AG09309 (cell line): ENCODE measurements around the gene BCAR1.
A peak's percentile ranks its signal among the peaks of the same experiment; 100 is the strongest.
"Not testable (repeated sequence)": the region's sequence is repeated elsewhere in the genome, so short reads cannot be mapped to it uniquely, and the experiment has no call there.

Source experiments
- DNase-seq: peaks from one replicate; pipeline ENCODE4 v3.0.0-alpha.2; 2010; ENCODE audit warnings: low read depth
- H3K4me3 ChIP-seq: 2 replicates; pipeline ENCODE4 v1.5.1; 2011; ENCODE audit warnings: mild to moderate bottlenecking, low read depth, low read length, moderate library complexity; ENCODE audit not compliant: control insufficient read depth
- TF ChIP-seq, protein P1 (sequence below): IDR thresholded peaks from 2 replicates; pipeline ENCODE4 v1.5.1; 2011; ENCODE audit warnings: mild to moderate bottlenecking, low read depth, low read length, inconsistent platforms; ENCODE audit not compliant: insufficient read depth, control insufficient read depth; ENCODE audit errors: missing control alignments

BCAR1 gene

GRCh38 chr16:75243667-75244224 is 7.7 kb downstream of the BCAR1 start:
- no peak for DNase-seq
- TF ChIP-seq, protein P1, sequence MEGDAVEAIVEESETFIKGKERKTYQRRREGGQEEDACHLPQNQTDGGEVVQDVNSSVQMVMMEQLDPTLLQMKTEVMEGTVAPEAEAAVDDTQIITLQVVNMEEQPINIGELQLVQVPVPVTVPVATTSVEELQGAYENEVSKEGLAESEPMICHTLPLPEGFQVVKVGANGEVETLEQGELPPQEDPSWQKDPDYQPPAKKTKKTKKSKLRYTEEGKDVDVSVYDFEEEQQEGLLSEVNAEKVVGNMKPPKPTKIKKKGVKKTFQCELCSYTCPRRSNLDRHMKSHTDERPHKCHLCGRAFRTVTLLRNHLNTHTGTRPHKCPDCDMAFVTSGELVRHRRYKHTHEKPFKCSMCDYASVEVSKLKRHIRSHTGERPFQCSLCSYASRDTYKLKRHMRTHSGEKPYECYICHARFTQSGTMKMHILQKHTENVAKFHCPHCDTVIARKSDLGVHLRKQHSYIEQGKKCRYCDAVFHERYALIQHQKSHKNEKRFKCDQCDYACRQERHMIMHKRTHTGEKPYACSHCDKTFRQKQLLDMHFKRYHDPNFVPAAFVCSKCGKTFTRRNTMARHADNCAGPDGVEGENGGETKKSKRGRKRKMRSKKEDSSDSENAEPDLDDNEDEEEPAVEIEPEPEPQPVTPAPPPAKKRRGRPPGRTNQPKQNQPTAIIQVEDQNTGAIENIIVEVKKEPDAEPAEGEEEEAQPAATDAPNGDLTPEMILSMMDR = no peak
- no peak overlapping the region for H3K4me3 ChIP-seq

- not testable (repeated sequence) for DNase-seq, H3K4me3 ChIP-seq
Measured at GRCh38 chr16:75242436-75243078, 8.9 kb downstream of the BCAR1 start.

DNA sequence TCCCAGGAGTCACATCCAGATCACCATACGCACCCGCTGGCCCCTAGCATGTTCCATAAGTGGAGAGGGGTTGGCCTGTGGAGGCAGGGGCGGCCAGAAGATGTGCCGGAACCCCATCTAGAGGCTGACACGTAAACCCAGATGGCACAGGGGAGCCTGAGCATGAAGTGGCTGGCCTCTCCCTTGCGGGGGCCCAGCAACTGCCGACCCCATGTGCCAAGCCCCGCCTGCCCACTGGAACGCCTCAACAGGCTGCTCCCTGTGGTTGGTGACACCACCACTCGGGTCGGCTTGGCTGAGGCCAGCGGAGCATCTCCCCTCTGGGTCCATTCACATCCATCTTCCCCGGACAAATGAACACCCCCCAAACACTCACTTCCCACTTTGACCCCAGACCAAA is 9.5 kb downstream of the BCAR1 start:
- no peak for DNase-seq
- H3K4me3 ChIP-seq = no peak overlapping the region
- TF ChIP-seq, protein P1 = no peak

- no peak overlapping the region for H3K4me3 ChIP-seq
- TF ChIP-seq, protein P1 = no peak
- DNase-seq = no peak
Measured at GRCh38 chr16:75241412-75241811, 10.0 kb downstream of the BCAR1 start.

DNA sequence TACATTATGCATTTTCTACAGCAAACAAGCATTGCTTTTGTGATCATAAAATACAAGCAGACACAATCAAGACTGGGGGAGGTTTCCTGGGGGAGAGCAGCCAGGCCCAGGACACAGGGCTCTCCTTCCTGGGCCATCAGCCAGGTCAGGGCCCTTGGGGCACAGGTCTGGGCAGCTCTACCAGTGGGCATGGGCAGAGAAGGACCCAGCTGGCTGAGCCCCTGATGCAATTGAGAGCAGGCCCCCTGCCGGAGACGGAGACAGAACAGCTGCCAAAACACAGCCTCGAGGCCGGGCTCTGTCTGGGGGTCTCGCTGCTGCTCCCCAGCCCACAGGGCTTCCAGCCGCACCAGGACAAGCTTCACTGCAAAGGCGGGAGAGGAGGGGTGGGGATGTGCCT is 10.8 kb downstream of the BCAR1 start:
- not testable (repeated sequence) for H3K4me3 ChIP-seq, DNase-seq

- H3K4me3 ChIP-seq = no peak overlapping the region
- DNase-seq = no peak
- TF ChIP-seq, protein P1 = no peak
Measured at GRCh38 chr16:75239542-75240122, 11.8 kb downstream of the BCAR1 start.

- DNase-seq = no peak
- no peak overlapping the region for H3K4me3 ChIP-seq
- TF ChIP-seq, protein P1 = peak; percentile 40
Measured at GRCh38 chr16:75238853-75239541, 12.4 kb downstream of the BCAR1 start.
